Loucy (cell line): ENCODE results near the gene EEF1G.
A peak's percentile ranks its signal among the peaks of the same experiment; 100 is the strongest.
"Not testable (repeated sequence)": the region's sequence is repeated elsewhere in the genome, so short reads cannot be mapped to it uniquely, and the experiment has no call there.

Experiments used
- H2AFZ ChIP-seq: fragments of 200-600 bp; sonication (generic); 2 replicates; pipeline ENCODE4 v1.6.0; 2016; ENCODE audit warnings: antibody characterized with exemption, mild to moderate bottlenecking, low read length, moderate library complexity
- H3F3A ChIP-seq: fragments of 200-600 bp; 2 replicates; pipeline ENCODE4 v1.6.0; 2016; ENCODE audit warnings: antibody characterized with exemption, low read depth, mild to moderate bottlenecking
- H3K27me3 ChIP-seq: fragments of 200-600 bp; sonication (generic); 2 replicates; pipeline ENCODE4 v1.6.1; 2014; ENCODE audit warnings: low read length, mild to moderate bottlenecking; ENCODE audit not compliant: insufficient read depth, poor library complexity, severe bottlenecking
- H3K36me3 ChIP-seq: fragments of 200-600 bp; sonication (generic); 2 replicates; pipeline ENCODE4 v1.6.1; 2016; ENCODE audit warnings: low read length; ENCODE audit not compliant: insufficient read depth
- H3K4me1 ChIP-seq: fragments of 200-600 bp; sonication (generic); 2 replicates; pipeline ENCODE4 v1.5.1; 2014; ENCODE audit warnings: low read length, mild to moderate bottlenecking; ENCODE audit not compliant: insufficient read depth, poor library complexity, severe bottlenecking
- H3K4me2 ChIP-seq: fragments of 200-600 bp; sonication (generic); 2 replicates; pipeline ENCODE4 v1.6.0; 2014; ENCODE audit warnings: antibody characterized with exemption, low read length, low read depth, mild to moderate bottlenecking; ENCODE audit not compliant: poor library complexity, severe bottlenecking
- H3K4me3 ChIP-seq: fragments of 200-600 bp; sonication (generic); 2 replicates; pipeline ENCODE4 v1.5.1; 2014; ENCODE audit warnings: low read length, mild to moderate bottlenecking, mixed read lengths; ENCODE audit not compliant: poor library complexity, severe bottlenecking
- H3K79me2 ChIP-seq: fragments of 200-600 bp; sonication (generic); 2 replicates; pipeline ENCODE4 v1.6.1; 2014; ENCODE audit warnings: low read length; ENCODE audit not compliant: insufficient read depth
- H3K9ac ChIP-seq: fragments of 200-600 bp; sonication (generic); 2 replicates; pipeline ENCODE4 v1.6.0; 2014; ENCODE audit warnings: mild to moderate bottlenecking, low read depth, low read length, moderate library complexity; ENCODE audit not compliant: poor library complexity, severe bottlenecking
- H3K9me2 ChIP-seq: fragments of 200-600 bp; sonication (generic); replicated peaks from 2 replicates; pipeline ENCODE4 v1.6.1; 2016; ENCODE audit warnings: low read depth, low read length, mixed read lengths
- H3K9me3 ChIP-seq: fragments of 200-600 bp; sonication (generic); 2 replicates; pipeline ENCODE4 v1.6.1; 2014; ENCODE audit warnings: mild to moderate bottlenecking, antibody characterized with exemption, low read length, low read depth; ENCODE audit not compliant: insufficient read depth
- H4K20me1 ChIP-seq: fragments of 200-600 bp; sonication (generic); 2 replicates; pipeline ENCODE4 v1.6.0; 2014; ENCODE audit warnings: antibody characterized with exemption, low read length, mild to moderate bottlenecking; ENCODE audit not compliant: insufficient read depth, poor library complexity, severe bottlenecking
- EZH2phosphoT487 ChIP-seq: fragments of 200-600 bp; IDR thresholded peaks from 2 replicates; pipeline ENCODE4 v1.6.1; 2018; ENCODE audit warnings: antibody characterized with exemption, mild to moderate bottlenecking, moderate library complexity, borderline replicate concordance
- TF ChIP-seq, protein P1 (sequence below): fragments of 200-600 bp; sonication (generic); conservative IDR thresholded peaks from 2 replicates; pipeline ENCODE4 v1.5.1; 2014; ENCODE audit warnings: mild to moderate bottlenecking, antibody characterized with exemption, low read length

Gene EEF1G

DNA sequence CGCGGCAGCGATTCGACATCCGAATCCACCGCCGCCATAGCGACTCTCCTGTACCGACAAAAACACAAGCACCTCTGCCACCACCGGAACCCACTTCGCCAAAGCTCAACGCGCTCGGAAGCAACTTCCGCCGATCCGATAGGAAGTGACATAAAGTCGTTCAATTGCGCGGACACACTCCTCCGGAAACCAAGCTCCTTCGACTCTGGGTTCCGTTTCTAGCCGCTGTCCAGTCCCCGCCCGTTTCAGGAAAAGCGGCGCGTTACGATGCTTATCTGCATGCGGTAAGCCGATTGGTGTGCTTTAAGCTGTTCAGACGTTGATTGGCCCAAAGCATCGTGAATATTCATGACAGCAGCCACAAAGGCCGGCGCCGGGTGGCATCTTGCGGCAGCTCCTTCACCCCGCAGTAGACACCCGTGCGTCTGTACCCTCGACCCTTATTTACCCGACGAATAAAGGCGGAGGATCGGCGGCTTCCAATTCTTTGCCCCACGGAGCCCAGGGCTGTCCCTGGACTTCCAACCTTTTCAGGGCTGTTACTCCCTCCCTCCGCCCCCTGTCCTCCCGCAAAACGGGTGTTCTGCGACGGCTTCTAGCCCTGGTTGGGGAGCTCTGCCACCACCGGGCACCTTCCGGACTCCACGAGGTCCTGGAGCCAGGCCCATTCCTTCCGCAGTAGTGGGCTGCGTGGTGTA is 17.9 kb upstream of the EEF1G start, which contains the start of gene TUT1:
Gene TUT1, minus strand, starts transcription at position 76 of the 698 bp plus-strand sequence. Its CDS starts 38 bp downstream, at position 38.
- peak within 1 kb of the TSS; percentile 87 for H3K4me2 ChIP-seq
- H3F3A ChIP-seq, result peaks cover 12% of the 10 kb centered on the region
- H4K20me1 ChIP-seq, result peaks cover 20% of the 10 kb centered on the region
- H3K4me3 ChIP-seq, result peak within 1 kb of the TSS; percentile 93
- no peak for TF ChIP-seq EZH2phosphoT487
- TF ChIP-seq, protein P1, sequence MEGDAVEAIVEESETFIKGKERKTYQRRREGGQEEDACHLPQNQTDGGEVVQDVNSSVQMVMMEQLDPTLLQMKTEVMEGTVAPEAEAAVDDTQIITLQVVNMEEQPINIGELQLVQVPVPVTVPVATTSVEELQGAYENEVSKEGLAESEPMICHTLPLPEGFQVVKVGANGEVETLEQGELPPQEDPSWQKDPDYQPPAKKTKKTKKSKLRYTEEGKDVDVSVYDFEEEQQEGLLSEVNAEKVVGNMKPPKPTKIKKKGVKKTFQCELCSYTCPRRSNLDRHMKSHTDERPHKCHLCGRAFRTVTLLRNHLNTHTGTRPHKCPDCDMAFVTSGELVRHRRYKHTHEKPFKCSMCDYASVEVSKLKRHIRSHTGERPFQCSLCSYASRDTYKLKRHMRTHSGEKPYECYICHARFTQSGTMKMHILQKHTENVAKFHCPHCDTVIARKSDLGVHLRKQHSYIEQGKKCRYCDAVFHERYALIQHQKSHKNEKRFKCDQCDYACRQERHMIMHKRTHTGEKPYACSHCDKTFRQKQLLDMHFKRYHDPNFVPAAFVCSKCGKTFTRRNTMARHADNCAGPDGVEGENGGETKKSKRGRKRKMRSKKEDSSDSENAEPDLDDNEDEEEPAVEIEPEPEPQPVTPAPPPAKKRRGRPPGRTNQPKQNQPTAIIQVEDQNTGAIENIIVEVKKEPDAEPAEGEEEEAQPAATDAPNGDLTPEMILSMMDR, result no peak
- H3K4me1 ChIP-seq, result peaks cover 26% of the 10 kb centered on the region
- peak within 1 kb of the TSS; percentile 69 for H2AFZ ChIP-seq
- peaks cover 36% of the 10 kb centered on the region; the same call in 1 of the 2 replicates for H3K36me3 ChIP-seq
- H3K27me3 ChIP-seq, result no peaks in the 10 kb centered on the region
- peaks cover 59% of the 10 kb centered on the region for H3K79me2 ChIP-seq
- no peaks in the 10 kb centered on the region for H3K9me3 ChIP-seq
- H3K9ac ChIP-seq, result peak within 1 kb of the TSS; percentile 93
- H3K9me2 ChIP-seq, result no peaks in the 10 kb centered on the region

DNA sequence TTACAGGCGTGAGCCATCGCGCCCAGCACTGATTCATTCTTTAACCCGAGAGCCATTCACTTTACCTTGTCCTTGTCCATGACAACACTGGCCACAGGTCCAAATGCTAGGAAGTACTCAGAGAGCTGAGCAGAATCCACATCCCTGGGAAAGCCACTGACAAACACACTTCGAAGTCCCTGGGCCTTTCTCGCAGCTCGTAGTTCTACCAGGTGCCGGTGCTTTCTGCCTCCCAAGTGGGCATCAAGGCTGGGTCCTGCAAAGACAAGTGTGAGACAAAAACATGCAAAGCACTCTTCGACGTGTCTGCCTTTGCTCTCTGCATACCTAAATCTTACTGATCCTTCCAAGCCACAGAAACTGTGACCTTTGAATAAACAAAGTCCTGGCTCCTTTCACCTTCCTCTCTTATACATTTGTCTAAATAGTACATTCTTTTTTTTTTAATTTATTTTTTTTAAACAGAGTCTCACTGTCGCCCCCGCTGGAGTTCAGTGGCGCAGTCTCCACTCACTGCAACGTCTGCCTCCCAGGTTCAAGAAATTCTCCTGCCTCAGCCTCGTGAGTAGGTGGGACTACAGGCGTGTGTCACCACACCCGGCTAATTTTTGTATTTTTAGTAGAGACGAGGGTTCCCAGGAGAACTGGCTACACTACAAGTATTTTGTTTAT is 15.4 kb upstream of the EEF1G start:
- H3K27me3 ChIP-seq, result no peaks in the 10 kb centered on the region
- peaks cover 59% of the 10 kb centered on the region for H3K79me2 ChIP-seq
- peaks cover 12% of the 10 kb centered on the region for H3F3A ChIP-seq
- no peak overlapping the region for H3K4me3 ChIP-seq
- peaks cover 26% of the 10 kb centered on the region for H3K4me1 ChIP-seq
- H3K9me3 ChIP-seq, result no peaks in the 10 kb centered on the region
- H3K9ac ChIP-seq, result peak overlapping the region; percentile 44
- no peaks in the 10 kb centered on the region for H3K9me2 ChIP-seq
- H3K4me2 ChIP-seq, result peak overlapping the region; percentile 73
- no peak overlapping the region for H2AFZ ChIP-seq
- peaks cover 20% of the 10 kb centered on the region; the same call in 1 of the 2 replicates for H3K36me3 ChIP-seq
- peaks cover 18% of the 10 kb centered on the region for H4K20me1 ChIP-seq
- TF ChIP-seq, protein P1, result peak; percentile 52
- TF ChIP-seq EZH2phosphoT487, result no peak

DNA sequence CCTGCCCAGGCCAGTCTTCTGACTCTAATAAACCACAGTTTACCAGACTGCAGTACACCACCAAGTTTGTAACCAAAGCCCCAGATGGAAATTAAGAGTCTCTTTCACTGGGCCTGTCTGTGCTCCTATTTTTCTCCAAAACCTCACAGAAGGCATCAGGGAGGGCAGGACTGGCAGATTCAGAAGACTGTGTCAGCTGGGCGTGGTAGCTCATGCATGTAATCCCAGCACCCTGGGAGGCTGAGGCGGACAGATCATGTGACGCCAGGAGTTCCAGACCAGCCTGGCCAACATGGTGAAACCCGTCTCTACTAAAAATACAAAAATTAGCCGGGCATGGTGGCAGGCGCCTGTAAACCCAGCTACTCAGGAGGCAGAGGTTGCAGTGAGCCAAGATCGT is 11.7 kb upstream of the EEF1G start:
- Histone ChIP-seq H3K36me3 (peaks cover 20% of the 10 kb centered on the region; the same call in 1 of the 2 replicates), H3K4me1 (peaks cover 11% of the 10 kb centered on the region), H3K79me2 (peaks cover 65% of the 10 kb centered on the region)
- not testable (repeated sequence) for H3K4me3 ChIP-seq, H4K20me1 ChIP-seq, H3F3A ChIP-seq, H3K9me3 ChIP-seq, H2AFZ ChIP-seq, H3K27me3 ChIP-seq, H3K9me2 ChIP-seq, H3K9ac ChIP-seq, H3K4me2 ChIP-seq

DNA sequence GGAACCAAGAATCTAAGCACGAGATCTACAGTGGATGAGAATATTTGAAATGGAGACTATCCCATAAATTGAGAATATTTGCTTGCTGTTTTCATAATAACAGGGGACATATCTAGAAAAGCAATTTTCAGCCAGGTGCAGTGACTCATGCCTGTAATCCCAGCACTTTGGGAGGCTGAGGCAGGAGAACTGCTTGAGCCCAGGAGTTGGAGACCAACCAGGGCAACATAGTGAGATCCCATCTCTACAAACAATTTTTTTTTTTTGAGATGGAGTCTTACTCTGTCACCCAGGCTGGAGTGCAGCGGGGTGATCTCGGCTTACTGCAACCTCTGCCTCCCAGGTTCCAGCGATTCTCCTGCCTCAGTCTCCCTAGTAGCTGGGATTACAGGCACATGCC is 8.0 kb upstream of the EEF1G start:
- not testable (repeated sequence) for H3K9me3 ChIP-seq, H3F3A ChIP-seq, H3K9me2 ChIP-seq, H4K20me1 ChIP-seq, H2AFZ ChIP-seq, H3K4me1 ChIP-seq, H3K4me2 ChIP-seq, H3K27me3 ChIP-seq, H3K9ac ChIP-seq, H3K4me3 ChIP-seq
- peaks cover 35% of the 10 kb centered on the region; the same call in 1 of the 2 replicates for H3K79me2 ChIP-seq
- peaks cover 36% of the 10 kb centered on the region; the same call in 1 of the 2 replicates for H3K36me3 ChIP-seq
